Hematopoietic multipotent progenitor cell (in vitro differentiated cells): ENCODE measurements around the gene TSHZ2. TPM values are rescaled to one million over a fixed set of nuclear protein-coding genes. Genes with fewer than 3 reads are reported as not detected.
"Not testable (repeated sequence)": the region's sequence is repeated elsewhere in the genome, so short reads cannot be mapped to it uniquely, and the experiment has no call there.

Experiments used
- DNase-seq, 3 donors: peaks; one replicate each; pipeline ENCODE4 v3.0.0-alpha.2; 2011 to 2015; ENCODE audit warnings: low read depth in 2 of 3, low spot score in 2 of 3
- total RNA-seq: library from RNA; depleted of rRNA; stranded (reverse); fragments of >200 nt; gene quantifications from one replicate; pipeline ENCODE4 v1.2.3, GENCODE V29; 2012

The TSHZ2 gene
- total RNA-seq, 1 donor = under 0.01 TPM

DNA sequence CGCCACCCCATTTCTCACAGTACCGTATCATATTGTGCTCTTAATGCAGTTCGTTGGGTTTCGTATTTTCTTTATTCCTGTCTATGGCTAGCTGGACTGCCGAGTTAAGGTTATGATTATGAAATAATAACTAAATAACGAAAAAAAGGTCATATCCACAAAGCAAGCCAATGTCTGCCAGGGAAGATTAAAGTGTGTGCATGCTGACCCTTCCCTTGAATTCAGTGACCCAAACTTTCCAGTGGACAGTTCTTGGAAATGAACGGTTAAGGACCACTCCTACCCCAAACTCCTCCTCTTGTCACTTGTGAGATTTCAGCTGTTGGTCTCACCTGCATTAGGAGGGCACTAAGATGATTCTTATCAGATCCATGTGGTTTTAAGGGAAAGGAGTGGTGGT, 449.9 kb downstream of the TSHZ2 start:
- no peak for DNase-seq

DNA sequence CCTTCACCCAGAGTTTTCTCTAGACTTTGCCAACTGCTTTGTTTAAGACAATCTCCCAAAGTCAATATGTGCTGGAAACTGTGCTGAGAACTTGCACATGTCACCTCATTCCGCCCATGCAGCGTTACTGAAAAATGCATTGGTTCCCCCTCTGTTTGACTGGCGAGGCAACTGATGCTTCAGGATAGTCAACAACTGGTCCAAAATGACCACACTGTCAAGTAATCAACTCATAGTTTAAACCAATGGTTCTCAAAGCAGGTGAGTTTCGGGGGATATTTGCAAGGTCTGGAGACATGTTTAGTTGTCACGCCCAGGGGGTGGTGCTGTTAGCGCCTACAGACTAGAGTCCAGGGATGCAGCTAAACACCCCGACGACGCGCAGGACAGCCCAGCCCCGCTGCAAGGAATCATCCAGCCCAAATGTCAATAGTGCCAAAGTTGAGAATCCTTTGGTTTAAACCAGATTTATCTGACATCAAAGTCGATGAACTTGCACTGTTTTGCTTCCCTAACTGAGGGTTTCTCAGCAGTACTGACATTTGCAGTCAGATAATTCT, 451.5 kb downstream of the TSHZ2 start:
- no peak for DNase-seq

DNA sequence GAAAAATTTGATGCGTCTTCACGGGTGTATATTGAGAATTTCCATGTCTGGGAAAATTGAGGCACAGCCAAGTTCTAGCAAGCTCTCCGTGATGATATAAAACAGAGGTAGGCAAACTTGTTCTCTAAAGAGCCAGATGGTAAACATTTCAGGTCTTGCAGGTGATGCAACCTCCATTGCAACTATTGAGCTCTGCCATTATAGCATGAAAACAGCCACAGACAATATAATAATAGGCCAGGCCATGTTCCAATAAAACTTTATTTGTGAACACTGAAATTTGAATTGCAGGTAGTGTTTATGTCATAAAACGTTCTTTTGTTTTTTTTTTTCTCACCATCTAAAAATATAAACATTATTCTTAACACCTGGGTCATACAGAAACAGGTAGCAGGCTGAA, 453.3 kb downstream of the TSHZ2 start:
- DNase-seq = no peak

DNA sequence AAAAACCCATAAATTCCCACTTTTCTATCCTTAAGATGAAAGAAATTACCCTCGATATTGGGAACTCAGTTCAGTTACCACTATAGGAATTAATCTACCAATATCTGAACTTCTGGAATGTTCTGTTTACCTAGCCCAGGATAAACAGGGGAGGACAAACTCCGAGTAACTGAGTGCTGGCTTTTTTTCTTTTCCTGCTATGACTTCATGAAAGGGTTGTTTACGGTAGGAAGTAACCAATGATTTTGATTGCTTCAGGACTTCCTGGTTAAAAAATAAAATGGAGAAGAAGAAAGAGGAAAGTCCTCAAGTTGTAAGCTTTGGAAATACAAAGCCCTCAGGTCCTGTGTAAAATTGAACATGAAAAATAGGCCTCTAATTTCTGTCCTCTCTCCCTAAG, 453.8 kb downstream of the TSHZ2 start:
- no peak for DNase-seq

DNA sequence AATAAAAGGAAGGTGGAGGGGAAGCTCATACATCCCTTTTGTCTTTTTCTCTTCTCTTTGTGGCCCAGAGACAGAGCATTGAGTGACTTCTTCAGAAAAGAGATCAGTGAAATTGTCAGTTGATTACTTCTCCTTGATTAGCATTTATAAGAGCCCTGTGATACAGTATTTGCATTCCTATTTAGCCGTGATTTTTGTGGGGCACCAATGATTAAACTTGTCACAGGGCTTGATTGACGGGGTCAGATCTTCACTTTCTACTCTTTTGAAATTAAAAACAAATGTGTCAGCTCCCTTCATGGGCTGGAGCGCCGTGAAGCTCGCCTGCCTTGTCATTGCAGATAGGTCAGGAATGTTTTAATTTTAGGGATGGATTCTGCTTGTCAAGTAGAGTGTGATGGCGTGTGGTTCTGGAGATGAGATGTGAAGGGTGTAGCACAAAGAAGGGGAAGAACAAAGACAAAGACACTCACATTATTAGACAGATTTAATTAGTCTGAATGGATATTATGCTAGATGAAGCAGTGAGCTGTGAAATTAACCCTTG, 454.7 kb downstream of the TSHZ2 start:
- DNase-seq = no peak

DNA sequence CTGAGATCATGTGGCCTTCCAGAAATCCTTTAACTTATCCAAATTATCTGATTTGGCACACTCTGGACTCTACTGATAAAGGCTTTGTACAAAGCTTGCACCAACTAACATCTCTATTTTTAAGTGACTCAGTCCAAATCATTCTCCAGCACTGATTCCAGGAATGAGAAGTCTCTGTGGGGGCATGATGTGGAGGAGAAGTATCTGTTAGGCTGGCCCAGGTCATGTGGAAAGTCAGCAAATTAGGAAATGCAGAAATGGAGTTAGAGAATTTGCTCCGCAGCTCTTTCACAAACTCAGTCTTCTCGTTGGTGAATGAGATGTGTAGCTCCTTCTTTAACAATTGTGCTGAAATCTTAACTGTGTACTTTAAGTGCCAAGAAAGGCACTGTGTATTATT, 455.8 kb downstream of the TSHZ2 start:
- DNase-seq = no peak

DNA sequence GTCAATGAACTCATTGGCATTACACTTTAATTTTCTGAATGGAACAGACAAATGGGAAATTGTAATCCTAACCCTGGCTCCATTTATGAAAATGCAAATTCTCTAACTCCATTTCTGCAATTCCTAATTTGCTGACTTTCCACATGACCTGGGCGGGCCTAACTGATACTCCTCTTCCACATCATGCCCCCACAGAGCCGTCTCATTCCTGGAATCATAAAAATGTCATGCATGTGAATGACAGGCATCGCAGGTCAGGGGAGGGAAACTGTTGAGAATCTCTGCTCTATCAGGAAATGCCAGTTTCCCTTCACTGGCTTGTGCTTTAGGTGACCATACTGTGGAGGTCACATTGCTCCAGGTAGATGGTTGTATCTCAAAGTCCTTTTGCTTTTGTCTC, 456.4 kb downstream of the TSHZ2 start:
- no peak for DNase-seq

DNA sequence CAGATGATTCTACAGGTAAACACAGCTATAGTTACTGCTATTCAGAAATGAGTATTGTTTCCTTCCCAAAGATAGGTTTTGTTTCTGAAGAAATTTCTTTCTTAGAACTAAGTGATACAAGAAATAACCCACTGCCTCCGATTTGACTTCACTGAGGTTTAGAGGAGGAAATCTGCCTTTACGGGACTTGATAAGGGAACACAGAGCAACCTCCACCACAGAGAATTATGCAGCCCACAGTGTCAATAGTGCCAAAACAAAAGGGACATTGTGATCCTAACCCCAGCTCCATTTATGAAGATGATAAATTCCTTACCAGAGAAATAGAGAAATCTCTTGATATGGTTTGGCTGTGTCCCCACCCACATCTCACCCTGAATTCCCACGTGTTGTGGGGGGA, 456.8 kb downstream of the TSHZ2 start:
- DNase-seq = no peak

DNA sequence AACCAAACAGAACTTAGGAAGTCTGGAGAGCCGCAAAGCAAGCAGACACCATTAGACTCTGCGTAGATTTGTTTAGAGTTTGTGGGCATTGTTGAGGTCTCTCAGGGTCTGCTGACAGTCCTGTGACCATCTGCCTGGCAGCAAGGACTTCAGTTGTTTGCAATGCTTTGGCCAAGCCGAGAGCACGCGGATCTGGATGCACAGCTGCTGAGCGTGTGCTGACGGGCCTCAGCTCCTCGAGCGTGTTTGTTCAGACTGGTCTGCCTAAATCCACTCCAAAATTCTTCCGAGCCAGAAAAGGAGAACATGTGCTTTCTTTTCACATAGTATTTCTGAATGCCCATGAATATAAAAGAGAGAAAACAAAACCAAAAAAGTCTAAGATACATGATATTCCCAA, 462.5 kb downstream of the TSHZ2 start:
- DNase-seq = no peak

DNA sequence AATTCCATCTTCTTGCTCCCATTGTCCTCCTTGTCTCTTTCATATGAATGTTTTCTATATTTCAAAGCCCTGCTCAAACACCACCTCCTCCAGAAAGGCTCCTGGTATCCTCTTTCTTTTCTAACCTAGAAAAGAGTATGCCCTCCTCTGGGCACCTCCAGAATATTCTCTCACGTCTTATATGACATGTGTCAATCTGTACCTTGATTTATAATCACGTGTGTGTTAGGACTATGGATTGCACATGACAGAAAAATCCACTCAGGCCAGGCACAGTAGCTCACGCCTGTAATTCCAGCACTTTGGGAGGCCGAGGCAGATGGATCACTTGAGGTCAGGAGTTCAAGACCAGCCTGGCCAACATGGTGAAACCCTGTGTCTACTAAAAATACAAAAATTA, 464.8 kb downstream of the TSHZ2 start:
- DNase-seq = not testable (repeated sequence)

DNA sequence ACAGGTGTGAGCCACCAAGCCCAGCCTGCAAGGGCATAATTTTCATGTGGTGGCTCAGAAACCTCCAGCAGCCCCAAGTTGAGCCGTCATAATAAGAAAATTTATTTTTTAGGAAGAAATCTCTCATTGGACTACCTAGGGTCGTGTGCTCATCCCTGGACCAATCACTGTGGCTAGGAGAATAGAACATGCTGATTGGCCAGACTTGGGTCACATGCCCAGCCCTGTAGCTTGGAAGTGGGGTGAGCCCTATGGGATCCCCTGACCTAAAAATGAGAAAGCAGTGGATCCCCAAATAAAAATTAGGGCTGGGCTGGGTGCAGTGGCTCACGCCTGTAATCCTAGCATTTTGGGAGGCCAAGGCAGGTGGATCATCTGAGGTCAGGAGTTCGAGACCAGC, 466.2 kb downstream of the TSHZ2 start:
- DNase-seq = no peak

DNA sequence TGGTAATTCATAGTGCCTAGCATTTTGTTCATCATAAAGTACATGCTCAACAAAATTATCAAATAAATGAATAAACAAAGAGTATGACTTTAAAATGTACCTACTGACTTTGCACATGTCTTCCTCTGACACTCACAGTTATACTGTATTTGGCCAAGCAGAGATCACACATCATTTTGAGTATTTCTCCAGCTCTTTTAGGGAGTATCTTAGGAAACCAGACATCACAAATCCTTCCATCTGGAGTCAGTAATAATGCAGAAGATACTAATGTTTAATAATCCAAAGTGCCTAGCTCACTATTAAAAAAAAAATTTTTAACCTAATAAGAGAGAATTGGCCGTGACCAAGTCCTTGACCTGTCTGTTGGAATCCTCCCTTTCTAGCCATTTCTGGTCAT, 466.9 kb downstream of the TSHZ2 start:
- DNase-seq = no peak

DNA sequence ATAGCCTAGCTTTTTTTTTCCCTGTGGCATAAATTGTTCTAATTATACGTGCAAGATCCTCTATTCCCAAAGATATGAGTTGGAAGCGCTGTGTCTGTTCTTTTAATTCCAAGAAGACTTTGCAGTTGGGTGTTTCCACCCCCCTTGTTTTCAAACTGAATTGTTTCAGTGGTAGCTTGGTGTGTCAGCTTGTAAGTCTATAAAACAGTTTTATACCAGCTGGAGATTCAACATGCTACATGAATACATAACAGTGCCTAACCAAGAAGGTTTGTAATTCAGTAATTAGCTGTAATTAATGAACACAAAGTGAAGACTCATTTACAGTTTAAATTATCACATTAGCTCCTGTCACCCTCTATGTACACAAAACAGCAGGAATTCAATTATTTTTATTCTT, 467.5 kb downstream of the TSHZ2 start:
- no peak for DNase-seq

DNA sequence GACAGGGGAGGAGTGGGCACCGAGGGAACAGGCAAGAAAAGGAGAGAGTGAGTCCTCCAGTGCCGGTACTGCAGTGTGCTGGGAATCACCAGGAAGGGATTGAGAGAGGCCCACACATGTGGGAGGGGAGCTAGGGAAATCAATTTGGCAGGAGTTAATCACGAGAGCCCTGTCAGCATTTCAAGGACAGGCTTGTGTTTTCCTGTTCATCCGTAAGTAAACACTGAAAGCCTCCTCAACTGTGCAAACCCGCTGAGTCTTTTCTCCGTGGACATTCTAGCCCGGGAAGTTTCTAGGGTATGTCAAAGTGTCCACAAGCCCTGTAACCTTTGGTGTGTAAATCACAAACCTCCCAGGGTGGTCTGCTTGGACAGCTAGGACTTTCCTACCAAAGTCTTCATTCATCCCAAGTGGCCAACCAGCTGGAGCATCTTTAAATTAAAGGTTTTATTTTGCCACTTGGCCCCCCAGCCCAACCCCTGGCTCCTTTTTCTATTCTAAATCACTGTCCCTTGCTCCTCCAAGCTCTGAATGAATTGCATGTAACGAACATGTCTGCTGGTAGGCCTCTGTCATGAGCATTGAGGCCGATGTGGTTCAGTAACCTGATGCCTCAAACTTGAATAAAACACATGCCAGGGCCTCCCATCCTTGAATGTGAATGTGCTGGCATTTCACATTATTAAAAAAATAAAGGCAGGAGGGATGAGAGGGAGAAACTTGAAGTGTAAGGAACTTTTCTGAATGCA, 472.4 kb downstream of the TSHZ2 start:
- DNase-seq = no peak

DNA sequence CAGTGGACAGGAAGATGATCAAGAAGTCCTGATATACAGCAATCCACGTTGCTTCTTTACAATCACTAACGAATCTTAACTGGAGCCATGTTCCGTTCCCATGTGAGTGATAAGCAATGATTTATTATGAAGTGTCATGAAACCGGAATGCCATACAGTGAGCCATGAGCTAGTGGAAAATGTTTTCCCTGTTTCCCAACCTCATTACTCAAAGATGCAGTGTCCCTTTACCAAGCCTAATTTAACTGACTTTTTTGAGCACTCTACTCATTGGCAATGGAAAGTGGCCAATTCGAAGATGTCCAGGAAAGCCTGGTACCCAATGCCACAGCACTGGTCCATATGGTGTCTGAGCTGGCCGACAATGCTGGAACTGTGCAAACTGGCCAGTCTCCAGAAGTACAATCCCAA, 473.2 kb downstream of the TSHZ2 start:
- no peak for DNase-seq

DNA sequence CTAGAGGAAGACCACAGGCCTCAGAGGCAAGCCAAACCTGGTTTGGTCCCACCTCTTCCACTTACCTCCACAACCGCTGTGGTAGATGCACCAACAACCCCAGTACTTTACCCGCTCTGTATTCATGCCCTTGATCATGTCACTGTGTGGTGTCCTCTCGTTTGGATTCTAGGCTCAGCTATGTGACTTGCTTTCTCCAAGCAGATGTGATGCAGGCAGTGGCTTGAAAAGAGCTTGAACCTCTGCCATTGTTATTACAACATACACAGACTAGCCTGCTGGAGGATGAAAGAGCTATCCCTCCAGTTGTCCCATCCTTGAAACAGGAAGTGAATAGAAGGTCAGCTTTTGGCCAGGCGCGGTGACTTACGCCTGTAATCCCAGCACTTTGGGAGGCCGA, 473.8 kb downstream of the TSHZ2 start:
- no peak for DNase-seq

DNA sequence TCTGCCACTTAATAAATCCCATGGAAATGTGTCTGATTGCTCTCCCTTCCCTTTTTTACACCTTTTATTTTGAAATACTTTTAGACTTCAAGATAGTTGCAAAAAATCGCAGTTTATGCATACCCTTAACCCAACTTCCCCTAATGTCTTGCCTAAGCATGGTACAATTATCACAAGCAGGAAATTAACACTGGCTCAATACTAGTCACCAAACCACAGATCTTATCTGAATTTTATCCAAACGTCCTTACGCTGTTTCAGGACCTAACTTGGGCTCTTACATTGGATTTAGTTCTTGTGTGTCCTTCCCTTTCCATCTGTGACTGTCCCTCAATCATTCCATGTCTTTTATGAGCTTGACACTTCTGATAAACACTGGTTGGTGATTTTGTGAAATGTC, 475.2 kb downstream of the TSHZ2 start:
- DNase-seq = peak in 1 of 3 donors; percentile 29

DNA sequence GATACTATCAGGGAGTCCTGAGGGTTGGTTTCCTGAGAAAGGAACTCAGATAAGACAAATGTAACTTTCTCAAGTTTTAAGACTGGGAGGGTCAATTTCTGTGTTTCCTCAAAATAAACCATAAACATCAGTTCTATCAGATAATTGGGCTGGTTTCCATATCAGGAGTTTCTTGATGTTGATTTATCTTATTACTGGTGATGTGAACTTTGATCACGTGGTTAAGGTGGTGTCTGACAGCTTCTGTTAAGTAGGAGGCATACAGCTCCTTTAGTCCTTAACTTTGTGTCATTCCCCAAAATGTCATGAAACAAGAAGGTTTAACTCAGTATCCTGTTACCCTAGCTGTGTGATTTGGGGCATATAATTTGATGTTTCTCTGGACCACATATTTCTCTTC, 476.3 kb downstream of the TSHZ2 start:
- no peak for DNase-seq

DNA sequence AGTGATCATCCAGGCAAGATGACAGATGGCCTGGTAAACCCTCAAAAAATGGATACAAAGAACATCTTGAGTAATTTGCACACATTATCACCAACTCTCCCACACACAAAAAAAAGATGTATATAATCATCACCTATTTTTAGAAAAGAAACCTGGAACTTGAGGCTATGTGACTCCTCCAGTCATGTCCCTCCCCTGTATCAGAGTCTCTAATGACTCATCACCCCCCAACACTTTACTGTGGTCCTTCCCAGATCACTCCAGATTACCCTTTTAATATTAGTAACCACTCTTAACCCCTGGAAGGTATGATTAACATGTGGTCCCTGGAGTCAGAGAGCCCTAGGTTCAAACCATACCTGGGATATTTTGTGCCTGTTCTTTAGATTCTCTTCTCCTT, 476.7 kb downstream of the TSHZ2 start:
- no peak for DNase-seq

DNA sequence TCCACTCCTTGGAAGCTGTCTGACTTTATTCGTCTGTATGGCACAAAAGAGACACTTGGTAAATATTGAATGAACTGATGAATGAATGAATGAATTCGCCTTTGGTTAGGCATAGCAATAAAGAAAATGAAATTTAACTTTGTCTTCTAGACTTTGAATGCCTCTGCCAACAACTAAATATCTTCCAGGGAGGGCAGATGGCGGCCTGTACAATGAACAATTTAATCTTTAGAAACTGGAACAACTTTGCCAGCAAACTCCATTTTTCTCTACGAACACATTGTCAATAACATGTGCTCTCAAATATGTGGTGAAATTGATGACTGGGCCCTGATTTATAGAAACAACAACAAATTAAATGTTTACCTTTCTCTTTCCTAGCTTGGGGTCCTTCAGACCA, 480.9 kb downstream of the TSHZ2 start:
- DNase-seq = no peak

DNA sequence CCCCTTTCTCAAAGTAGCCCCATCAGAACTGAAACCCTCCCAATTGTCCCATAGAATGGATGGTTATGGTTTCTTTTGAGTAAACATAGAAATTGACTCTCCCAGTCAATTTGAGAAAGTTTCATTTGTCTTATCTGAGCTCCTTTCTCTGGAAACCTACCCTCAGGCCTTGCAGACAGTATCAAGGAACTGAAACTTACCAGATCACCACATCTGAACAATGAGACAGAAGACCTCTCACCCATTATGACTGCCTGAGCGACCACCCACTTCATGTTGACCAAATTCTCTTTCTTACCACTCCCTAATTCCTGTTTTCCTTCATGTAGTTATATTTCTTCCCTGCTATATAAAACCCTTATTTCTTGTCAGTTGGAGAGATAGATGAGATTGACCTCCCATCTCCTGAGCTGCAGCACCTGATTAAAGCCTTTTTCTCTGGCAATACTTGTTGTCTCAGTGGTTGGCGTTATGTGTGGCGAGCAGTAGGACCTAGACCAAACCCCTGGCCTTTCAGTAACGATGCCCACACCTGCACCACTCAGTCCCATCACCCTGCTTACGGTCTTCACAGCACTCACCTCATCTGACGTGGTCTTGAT, 482.6 kb downstream of the TSHZ2 start:
- no peak for DNase-seq
